Fibroblast of pulmonary artery (primary cell): ENCODE results near the gene LYRM4.
"Not testable (repeated sequence)": the region's sequence is repeated elsewhere in the genome, so short reads cannot be mapped to it uniquely, and the experiment has no call there.

Experiments used
- DNase-seq: peaks from one replicate; pipeline ENCODE4 v3.0.0-alpha.2; 2010; ENCODE audit warnings: low read depth
- H3K4me3 ChIP-seq: replicated peaks from 2 replicates; pipeline ENCODE4 v1.5.1; 2011; ENCODE audit warnings: low read depth, mild to moderate bottlenecking, control low read depth, low read length, moderate library complexity
- CTCF ChIP-seq: IDR thresholded peaks from 2 replicates; pipeline ENCODE4 v1.5.1; 2011; ENCODE audit warnings: mild to moderate bottlenecking, control low read depth, low read length, inconsistent platforms; ENCODE audit errors: missing control alignments

The LYRM4 gene

GRCh38 chr6:5121956-5122355 lies 138.8 kb downstream of the LYRM4 start:
- no peak for DNase-seq
- no peak overlapping the region for H3K4me3 ChIP-seq
- TF ChIP-seq CTCF: no peak

GRCh38 chr6:5121479-5121878 lies 139.3 kb downstream of the LYRM4 start:
- DNase-seq: no peak
- H3K4me3 ChIP-seq: no peak overlapping the region
- TF ChIP-seq CTCF: no peak

- DNase-seq, H3K4me3 ChIP-seq: not testable (repeated sequence)
Observed at GRCh38 chr6:5120543-5120942, 140.2 kb downstream of the LYRM4 start.

GRCh38 chr6:5120011-5120410 lies 140.7 kb downstream of the LYRM4 start:
- no peak for DNase-seq
- TF ChIP-seq CTCF: no peak
- no peak overlapping the region for H3K4me3 ChIP-seq

- TF ChIP-seq CTCF: no peak
- DNase-seq: no peak
- H3K4me3 ChIP-seq: no peak overlapping the region
Observed at GRCh38 chr6:5119090-5119951, 141.4 kb downstream of the LYRM4 start.

- no peak for TF ChIP-seq CTCF
- no peak overlapping the region for H3K4me3 ChIP-seq
- no peak for DNase-seq
Observed at GRCh38 chr6:5116243-5116991, 144.3 kb downstream of the LYRM4 start.

- DNase-seq: peak; percentile 18
- no peak overlapping the region for H3K4me3 ChIP-seq
- TF ChIP-seq CTCF: peak; percentile 13
Observed at GRCh38 chr6:5115168-5115567, 145.6 kb downstream of the LYRM4 start.
